ENCODE results near the gene AOPEP. TPM values are rescaled to one million over a fixed set of nuclear protein-coding genes. Genes with fewer than 3 reads are reported as not detected.

Gene AOPEP
- total RNA-seq, 1 experiment from 2014 or later = 15.0 TPM

DNA sequence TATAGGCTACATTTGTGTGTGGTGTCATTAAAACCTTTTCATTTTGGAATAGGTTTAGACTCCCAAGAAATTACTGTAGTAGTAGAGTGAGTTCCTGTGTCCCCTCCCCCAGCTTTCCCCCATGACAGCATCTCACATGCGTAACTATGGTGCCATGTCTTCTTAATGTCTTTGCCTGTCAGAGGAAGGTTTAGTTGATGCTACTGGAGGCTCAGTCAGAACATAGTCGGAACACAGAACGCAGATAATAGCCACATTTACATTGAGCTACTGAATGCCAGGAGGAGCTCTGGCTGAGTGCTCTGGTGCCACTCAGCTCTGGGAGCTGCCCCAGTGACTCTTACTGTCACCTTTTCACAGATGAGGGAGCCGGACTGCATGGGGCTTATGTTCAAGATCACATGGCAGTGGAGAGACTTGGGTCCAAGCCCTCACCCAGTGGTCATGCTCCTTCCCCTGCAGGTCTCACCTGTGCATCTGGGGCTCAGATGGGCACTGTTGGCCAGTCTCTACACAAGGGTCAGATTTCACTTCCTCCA is 223.6 kb downstream of the AOPEP start:
- TF ChIP-seq, protein P1, sequence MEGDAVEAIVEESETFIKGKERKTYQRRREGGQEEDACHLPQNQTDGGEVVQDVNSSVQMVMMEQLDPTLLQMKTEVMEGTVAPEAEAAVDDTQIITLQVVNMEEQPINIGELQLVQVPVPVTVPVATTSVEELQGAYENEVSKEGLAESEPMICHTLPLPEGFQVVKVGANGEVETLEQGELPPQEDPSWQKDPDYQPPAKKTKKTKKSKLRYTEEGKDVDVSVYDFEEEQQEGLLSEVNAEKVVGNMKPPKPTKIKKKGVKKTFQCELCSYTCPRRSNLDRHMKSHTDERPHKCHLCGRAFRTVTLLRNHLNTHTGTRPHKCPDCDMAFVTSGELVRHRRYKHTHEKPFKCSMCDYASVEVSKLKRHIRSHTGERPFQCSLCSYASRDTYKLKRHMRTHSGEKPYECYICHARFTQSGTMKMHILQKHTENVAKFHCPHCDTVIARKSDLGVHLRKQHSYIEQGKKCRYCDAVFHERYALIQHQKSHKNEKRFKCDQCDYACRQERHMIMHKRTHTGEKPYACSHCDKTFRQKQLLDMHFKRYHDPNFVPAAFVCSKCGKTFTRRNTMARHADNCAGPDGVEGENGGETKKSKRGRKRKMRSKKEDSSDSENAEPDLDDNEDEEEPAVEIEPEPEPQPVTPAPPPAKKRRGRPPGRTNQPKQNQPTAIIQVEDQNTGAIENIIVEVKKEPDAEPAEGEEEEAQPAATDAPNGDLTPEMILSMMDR (conservative IDR thresholded peaks at IDR 0.05) = no peak
- Histone ChIP-seq H3K4me2 (ENCODE audit: insufficient read depth, insufficient read length, low read length) (no peak overlapping the region), H4K20me1 (ENCODE audit: control insufficient read depth, insufficient read depth, insufficient read length) (no peaks in the 10 kb centered on the region), H3K79me2 (ENCODE audit: insufficient read depth, low read length) (no peaks in the 10 kb centered on the region), H3K18ac (ENCODE audit: insufficient read length, low read depth, low read length) (no peak overlapping the region), H4K5ac (ENCODE audit: insufficient read length, low read depth, low read length) (no peak overlapping the region), H2BK20ac (ENCODE audit: low read depth, low read length, poor library complexity, severe bottlenecking) (no peak overlapping the region), H3K27ac (ENCODE audit: insufficient read length, low read depth, low read length) (no peak overlapping the region), H3K4ac (ENCODE audit: low read depth, low read length) (no peak overlapping the region), H2BK12ac (ENCODE audit: insufficient read length, low read depth, low read length) (no peak overlapping the region), H3T11ph (ENCODE audit: low read length) (no peak overlapping the region), H3K9ac (ENCODE audit: extremely low read depth, insufficient read length, low read length) (no peak overlapping the region), H2AFZ (ENCODE audit: low read length) (no peak overlapping the region), H2BK15ac (ENCODE audit: low read depth, low read length) (no peak overlapping the region), H3K4me1 (ENCODE audit: insufficient read depth, low read length) (peaks cover 11% of the 10 kb centered on the region; the same call in 1 of the 2 replicates), H3K56ac (ENCODE audit: insufficient read length, low read depth, low read length) (no peak overlapping the region), H3K14ac (ENCODE audit: insufficient read depth, low read length) (no peak overlapping the region; the same call in 1 of the 2 replicates), H3K27me3 (ENCODE audit: insufficient read depth, low read length) (no peaks in the 10 kb centered on the region), H4K8ac (replicated peaks; ENCODE audit: insufficient read length, low read depth, low read length) (no peak overlapping the region), H2AK5ac (ENCODE audit: insufficient read length, low read length) (no peak overlapping the region), H2BK120ac (ENCODE audit: low read depth, low read length, poor library complexity, severe bottlenecking) (no peak overlapping the region), H3K9me3 (ENCODE audit: control insufficient read depth, low read depth, low read length) (no peaks in the 10 kb centered on the region), H3K23me2 (ENCODE audit: insufficient read length, low read depth, low read length, poor library complexity, severe bottlenecking) (no peaks in the 10 kb centered on the region), H3K23ac (ENCODE audit: insufficient read length, low read depth, low read length) (no peak overlapping the region), H3K79me1 (ENCODE audit: insufficient read depth, low read depth, low read length, poor library complexity, severe bottlenecking) (no peaks in the 10 kb centered on the region), H4K91ac (ENCODE audit: insufficient read length, low read depth, low read length) (no peak overlapping the region), H2BK5ac (ENCODE audit: insufficient read length, low read length) (no peak overlapping the region)
- peaks cover 51 to 52% of the 10 kb centered on the region in 2 experiments for H3K4me1 Mint-ChIP-seq
- no peak for DNase-seq
- H3K4me3 Mint-ChIP-seq = no peak overlapping the region; a peak in 1 of 5 replicates
- H3K27ac Mint-ChIP-seq = peak overlapping the region in 1 of 3 experiments; percentile 35; a peak in 2 of 7 replicates
- no peaks in the 10 kb centered on the region for H3K36me3 Mint-ChIP-seq (ENCODE audit: insufficient read depth in 1 of 3, low read depth in 3 of 3)
- no CpG with 5 or more reads among the region's 4 CpGs for WGBS (ENCODE audit: extremely low coverage, insufficient read length, low lambda C conversion rate)
- H3K9me3 Mint-ChIP-seq = no peaks in the 10 kb centered on the region
- H3K27me3 Mint-ChIP-seq (ENCODE audit: low read depth) = no peaks in the 10 kb centered on the region
